WTC11 (cell line): Measurements from ENCODE around the gene MGMT.

Experiments used
- JUN ChIP-seq: sonication (generic); formaldehyde crosslinking; IDR thresholded peaks from 2 replicates; pipeline ENCODE4 v1.8.0; 2023; ENCODE audit warnings: mild to moderate bottlenecking, missing genetic modification reagents
- TF ChIP-seq, protein P1 (sequence below): fragments of 200-600 bp; IDR thresholded peaks from 2 replicates; pipeline ENCODE4 v1.8.0; 2022; ENCODE audit warnings: antibody characterized with exemption

DNA sequence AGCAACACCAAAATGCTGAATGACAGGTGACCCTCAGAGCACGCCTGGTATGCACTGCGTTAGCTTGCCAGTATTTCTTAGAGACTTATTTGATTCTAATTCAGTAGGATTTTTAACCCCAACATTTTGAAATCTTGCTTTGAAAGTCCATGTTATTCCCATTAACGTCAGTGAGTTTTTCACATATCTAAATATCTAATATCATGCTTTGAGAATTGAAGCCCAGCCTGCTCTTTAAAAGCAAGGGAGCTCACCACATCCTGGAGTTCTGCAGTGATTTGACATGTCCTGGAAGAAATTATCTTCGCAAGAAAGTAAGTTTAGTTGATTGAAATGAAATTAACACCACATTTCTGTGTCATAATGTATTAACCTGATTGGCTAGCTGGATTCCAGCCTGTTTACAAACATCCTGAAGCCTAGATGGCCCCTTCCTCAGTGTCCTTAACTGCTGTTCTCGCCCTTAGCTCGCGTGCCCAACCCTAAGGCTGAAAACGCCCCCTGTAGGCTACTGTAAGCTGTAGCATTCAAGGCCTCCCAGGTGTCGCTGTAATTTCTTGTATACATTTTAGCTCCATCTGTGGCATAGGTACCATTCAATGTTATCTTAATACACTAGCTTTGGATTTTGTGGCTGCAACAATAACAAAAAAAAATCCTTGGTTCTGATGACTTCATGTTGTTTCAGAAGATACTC lies 191.5 kb downstream of the MGMT start:
- TF ChIP-seq JUN (CRISPR knock-in tag) = no peak
- TF ChIP-seq, protein P1, sequence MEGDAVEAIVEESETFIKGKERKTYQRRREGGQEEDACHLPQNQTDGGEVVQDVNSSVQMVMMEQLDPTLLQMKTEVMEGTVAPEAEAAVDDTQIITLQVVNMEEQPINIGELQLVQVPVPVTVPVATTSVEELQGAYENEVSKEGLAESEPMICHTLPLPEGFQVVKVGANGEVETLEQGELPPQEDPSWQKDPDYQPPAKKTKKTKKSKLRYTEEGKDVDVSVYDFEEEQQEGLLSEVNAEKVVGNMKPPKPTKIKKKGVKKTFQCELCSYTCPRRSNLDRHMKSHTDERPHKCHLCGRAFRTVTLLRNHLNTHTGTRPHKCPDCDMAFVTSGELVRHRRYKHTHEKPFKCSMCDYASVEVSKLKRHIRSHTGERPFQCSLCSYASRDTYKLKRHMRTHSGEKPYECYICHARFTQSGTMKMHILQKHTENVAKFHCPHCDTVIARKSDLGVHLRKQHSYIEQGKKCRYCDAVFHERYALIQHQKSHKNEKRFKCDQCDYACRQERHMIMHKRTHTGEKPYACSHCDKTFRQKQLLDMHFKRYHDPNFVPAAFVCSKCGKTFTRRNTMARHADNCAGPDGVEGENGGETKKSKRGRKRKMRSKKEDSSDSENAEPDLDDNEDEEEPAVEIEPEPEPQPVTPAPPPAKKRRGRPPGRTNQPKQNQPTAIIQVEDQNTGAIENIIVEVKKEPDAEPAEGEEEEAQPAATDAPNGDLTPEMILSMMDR = peak; percentile 71
